ENCODE data around the gene RGS5.

The RGS5 gene

GRCh38 chr1:163178628-163179027, 24.1 kb downstream of the RGS5 start:
- DNase-seq: no peak

- DNase-seq: no peak
Measured at GRCh38 chr1:163176797-163177196, 25.9 kb downstream of the RGS5 start.

- peak; percentile 7 for DNase-seq
Measured at GRCh38 chr1:163174524-163175437, 27.9 kb downstream of the RGS5 start.

- no peak for DNase-seq
Measured at GRCh38 chr1:163173121-163173520, 29.6 kb downstream of the RGS5 start.

- no peak for DNase-seq
Measured at GRCh38 chr1:163172596-163172995, 30.1 kb downstream of the RGS5 start.

- no peak for DNase-seq
Measured at GRCh38 chr1:163171826-163172225, 30.9 kb downstream of the RGS5 start.

- no peak for DNase-seq
Measured at GRCh38 chr1:163170975-163171676, 31.6 kb downstream of the RGS5 start.

- no peak for DNase-seq
Measured at GRCh38 chr1:163170331-163170730, 32.4 kb downstream of the RGS5 start.

GRCh38 chr1:163169553-163169952, 33.2 kb downstream of the RGS5 start:
- DNase-seq: no peak

- no peak for DNase-seq
Measured at GRCh38 chr1:163168053-163168452, 34.7 kb downstream of the RGS5 start.

- DNase-seq: no peak
Measured at GRCh38 chr1:163166886-163167555, 35.7 kb downstream of the RGS5 start.

GRCh38 chr1:163165119-163165518, 37.6 kb downstream of the RGS5 start:
- DNase-seq: no peak

- no peak for DNase-seq
Measured at GRCh38 chr1:163163881-163164582, 38.7 kb downstream of the RGS5 start.

GRCh38 chr1:163163163-163163562, 39.6 kb downstream of the RGS5 start:
- no peak for DNase-seq

GRCh38 chr1:163162381-163162914, 40.3 kb downstream of the RGS5 start:
- DNase-seq: no peak

GRCh38 chr1:163161841-163162240, 40.9 kb downstream of the RGS5 start:
- DNase-seq: no peak

- DNase-seq: no peak
Measured at GRCh38 chr1:163161337-163161736, 41.4 kb downstream of the RGS5 start.

- DNase-seq: no peak
Measured at GRCh38 chr1:163155606-163156005, 47.1 kb downstream of the RGS5 start.

GRCh38 chr1:163148911-163149310, 53.8 kb downstream of the RGS5 start:
- no peak for DNase-seq

GRCh38 chr1:163147019-163147418, 55.7 kb downstream of the RGS5 start:
- DNase-seq: no peak

GRCh38 chr1:163145435-163145834, 57.3 kb downstream of the RGS5 start:
- no peak for DNase-seq

GRCh38 chr1:163144418-163144817, 58.3 kb downstream of the RGS5 start:
- DNase-seq: no peak

- DNase-seq: no peak
Measured at GRCh38 chr1:163142152-163142551, 60.6 kb downstream of the RGS5 start.
